WI38 (cell line): Measurements from ENCODE around the gene OR2T6.

Experiments
- H3K4me3 ChIP-seq: 2 replicates; pipeline ENCODE4 v1.5.1; 2011; ENCODE audit warnings: low read depth, mild to moderate bottlenecking, control low read depth, low read length
- TF ChIP-seq, protein P1 (sequence below): IDR thresholded peaks from 2 replicates; pipeline ENCODE4 v1.5.1; 2012; ENCODE audit warnings: low read depth, mild to moderate bottlenecking, control low read depth, low read length

The OR2T6 gene

DNA sequence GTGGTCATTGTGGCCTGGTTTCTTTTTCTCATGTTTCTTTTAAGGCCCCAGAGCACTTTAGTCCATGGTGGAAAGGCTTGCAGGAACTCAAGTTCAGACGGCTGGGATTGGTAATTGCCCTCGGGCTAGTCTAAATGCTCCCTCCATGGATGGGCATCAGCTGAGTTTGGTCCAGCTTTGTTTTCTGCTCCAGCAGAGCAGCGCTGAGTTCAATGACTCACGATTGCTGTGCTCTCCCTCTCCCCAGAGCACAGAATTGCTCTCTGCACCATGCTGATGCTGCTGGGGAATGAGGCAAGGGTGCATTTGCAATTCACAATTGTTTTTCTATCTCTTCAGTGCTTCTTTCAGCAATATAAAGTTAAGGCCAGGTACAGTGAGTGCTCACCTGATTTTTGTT lies 1.8 kb upstream of the OR2T6 start:
- TF ChIP-seq, protein P1, sequence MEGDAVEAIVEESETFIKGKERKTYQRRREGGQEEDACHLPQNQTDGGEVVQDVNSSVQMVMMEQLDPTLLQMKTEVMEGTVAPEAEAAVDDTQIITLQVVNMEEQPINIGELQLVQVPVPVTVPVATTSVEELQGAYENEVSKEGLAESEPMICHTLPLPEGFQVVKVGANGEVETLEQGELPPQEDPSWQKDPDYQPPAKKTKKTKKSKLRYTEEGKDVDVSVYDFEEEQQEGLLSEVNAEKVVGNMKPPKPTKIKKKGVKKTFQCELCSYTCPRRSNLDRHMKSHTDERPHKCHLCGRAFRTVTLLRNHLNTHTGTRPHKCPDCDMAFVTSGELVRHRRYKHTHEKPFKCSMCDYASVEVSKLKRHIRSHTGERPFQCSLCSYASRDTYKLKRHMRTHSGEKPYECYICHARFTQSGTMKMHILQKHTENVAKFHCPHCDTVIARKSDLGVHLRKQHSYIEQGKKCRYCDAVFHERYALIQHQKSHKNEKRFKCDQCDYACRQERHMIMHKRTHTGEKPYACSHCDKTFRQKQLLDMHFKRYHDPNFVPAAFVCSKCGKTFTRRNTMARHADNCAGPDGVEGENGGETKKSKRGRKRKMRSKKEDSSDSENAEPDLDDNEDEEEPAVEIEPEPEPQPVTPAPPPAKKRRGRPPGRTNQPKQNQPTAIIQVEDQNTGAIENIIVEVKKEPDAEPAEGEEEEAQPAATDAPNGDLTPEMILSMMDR: no peak
- no peak overlapping the region for H3K4me3 ChIP-seq

DNA sequence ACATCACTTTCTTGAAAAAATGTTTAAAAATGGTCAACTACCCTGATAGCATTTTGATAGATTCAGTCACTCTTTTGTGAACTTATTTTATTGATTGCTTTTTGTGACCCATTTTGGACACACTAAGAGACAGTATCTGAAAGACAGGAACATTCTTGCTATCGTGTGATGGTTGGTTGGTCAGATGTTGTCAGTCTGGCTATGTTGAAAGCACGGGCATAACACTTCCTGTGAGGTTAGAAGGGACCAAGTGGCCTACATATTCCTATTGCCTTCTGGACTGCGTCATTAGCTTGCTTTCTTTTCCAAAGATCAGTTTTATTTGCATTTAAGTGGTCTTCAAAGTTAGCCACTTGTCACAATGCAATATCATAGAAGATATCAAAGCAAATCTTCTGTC lies 1.4 kb downstream of the OR2T6 start:
- H3K4me3 ChIP-seq: no peak overlapping the region
- TF ChIP-seq, protein P1: no peak

DNA sequence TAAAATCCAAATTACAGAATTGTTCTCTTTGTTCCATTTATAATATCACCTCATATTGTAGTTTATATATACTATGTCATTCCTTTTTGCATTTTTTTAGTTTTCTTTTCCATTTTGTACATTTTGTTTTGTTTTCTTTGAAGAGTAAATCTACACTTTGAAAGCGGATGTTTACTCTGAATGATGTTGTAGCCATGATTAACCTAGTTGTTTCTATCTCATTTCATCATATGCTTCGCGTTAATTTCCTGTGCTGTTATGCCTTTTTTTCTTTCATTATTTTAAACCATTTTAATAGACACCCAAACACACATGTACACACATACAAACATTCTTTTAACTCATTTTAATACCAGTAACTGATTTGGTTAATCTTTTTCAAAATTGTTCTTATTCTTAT lies 5.3 kb downstream of the OR2T6 start:
- H3K4me3 ChIP-seq: no peak overlapping the region
- TF ChIP-seq, protein P1: no peak

DNA sequence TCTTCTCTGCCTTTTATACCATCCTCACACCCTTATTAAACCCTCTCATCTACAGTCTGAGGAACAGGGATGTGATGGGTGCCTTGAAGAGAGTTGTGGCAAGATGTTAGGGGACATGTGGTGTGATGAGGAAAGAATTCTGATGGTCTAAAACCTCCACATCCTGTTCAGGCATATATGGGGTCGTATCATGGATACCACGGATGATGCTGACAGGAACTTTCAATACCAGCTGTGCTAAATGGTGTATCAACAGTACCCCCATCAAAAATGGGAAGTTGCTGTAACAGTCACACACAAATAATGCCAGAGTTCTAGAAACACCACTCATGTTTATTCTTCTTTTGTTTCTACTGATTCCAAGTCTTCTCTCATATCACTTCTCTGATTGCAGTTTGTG lies 12.9 kb downstream of the OR2T6 start:
- TF ChIP-seq, protein P1: no peak
- H3K4me3 ChIP-seq: no peak overlapping the region

DNA sequence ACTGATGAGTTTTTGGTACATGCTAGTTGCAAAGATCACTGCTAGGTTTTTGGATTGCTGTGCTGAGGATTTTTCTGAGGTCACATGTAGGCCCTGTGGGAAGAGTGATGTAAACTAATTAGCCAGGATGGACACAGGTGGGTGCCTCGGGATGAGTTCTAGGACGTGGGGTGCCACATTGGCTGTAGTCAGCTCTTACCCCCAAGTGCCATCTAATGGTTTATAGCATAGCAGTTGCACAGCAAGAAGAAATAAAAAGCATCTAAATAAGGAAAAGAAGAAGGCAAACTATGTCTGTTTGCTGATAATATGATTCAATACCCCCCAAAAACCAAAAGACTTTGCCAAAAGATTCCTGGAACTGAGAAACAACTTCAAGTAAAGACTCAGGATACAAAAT lies 17.5 kb downstream of the OR2T6 start:
- TF ChIP-seq, protein P1: no peak
- H3K4me3 ChIP-seq: no peak overlapping the region

DNA sequence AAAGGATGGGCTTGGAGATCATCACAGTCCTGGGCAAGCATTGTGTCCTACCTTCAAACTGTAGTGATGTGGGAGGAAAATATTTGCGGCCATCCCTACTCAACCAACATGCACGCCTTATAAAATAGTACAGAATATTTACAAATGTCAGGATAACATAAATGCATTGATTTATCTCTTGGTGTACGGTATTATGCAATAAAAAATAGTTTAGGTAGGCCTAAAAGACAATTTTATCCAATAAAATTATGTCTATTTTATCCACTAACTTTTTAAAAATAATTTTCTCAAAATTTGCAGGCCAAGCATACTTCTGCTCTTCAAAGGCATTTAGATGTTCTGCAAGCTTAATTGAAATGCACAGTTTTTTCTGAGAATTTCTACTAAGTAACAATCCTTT lies 27.2 kb downstream of the OR2T6 start, which contains the start of gene OR2T1:
Gene OR2T1, plus strand, starts transcription at position 301 of the 400 bp plus-strand sequence. CDS start 3,100 bp downstream, outside the sequence.
- H3K4me3 ChIP-seq: no peak within 1 kb of the TSS
- TF ChIP-seq, protein P1: no peak

DNA sequence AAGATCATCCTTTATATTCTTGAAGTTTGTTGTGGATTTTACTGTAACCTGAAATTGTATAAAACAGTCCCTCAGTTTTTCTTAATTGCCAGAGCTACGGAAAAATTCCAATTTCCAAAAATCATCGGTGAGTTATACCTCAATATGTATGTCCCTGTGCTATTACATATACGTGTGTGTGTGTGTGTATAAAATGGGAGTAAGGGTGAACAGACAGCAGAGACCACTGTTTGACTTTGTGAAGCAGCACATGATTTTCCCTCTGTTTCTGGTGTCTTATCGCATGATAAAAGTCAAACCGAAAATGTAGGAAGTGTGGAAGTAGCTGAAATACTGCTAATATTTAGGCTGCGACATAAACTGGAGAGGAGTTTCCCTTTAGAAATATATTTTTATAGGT lies 28.5 kb downstream of the OR2T6 start:
- H3K4me3 ChIP-seq: no peak overlapping the region
- TF ChIP-seq, protein P1: no peak
